Measurements from ENCODE around the gene MRPS10.

The MRPS10 gene

DNA sequence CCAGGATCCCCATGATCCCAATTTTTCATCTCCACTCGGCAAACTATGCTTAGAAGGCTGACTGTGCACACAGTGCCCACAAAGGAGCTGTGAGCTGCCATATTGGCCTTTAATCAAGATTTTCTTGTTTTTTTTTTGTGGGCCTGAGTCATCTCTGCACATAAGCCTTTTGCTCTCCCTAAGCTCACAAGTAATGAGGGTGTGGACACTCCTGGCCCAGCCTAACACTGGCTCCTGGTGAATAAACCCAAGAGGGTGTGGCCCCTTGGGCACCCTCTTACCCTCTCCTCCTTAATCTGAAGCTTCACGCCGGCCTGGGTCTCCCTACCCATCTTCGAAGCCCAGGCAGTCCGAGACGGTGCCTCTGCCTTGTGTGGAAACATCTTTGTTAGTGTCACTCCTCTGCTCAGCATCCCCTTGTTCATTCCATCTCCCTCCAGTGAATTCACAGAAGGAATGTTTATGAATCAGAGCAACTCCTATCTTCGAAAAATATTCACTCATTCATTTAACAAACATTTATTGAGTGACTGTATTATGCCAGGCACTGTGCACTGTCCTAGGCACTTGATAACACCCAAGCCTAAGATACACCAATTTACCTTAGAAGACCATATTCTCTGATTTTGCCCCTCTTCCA lies 22.2 kb upstream of the MRPS10 start:
- H3K4me1 ChIP-seq = no peaks in the 10 kb centered on the region
- no peaks in the 10 kb centered on the region for H3K27me3 ChIP-seq (ENCODE audit: control insufficient read depth, insufficient read depth, low read length)
- H2AFZ ChIP-seq = no peak overlapping the region
- H3K9ac ChIP-seq = no peak overlapping the region
- H3K27ac ChIP-seq = no peak overlapping the region
- H3K36me3 ChIP-seq (ENCODE audit: control insufficient read depth, insufficient read depth, low read length) = no peaks in the 10 kb centered on the region
- H3K9me3 ChIP-seq (ENCODE audit: control insufficient read depth, low read length) = no peaks in the 10 kb centered on the region
- TF ChIP-seq CTCF (IDR thresholded peaks at IDR 0.05) = no peak
- no peak overlapping the region for H3K4me3 ChIP-seq (ENCODE audit: low read depth, low read length)
- no peak overlapping the region for H3K4me2 ChIP-seq (ENCODE audit: low read length)
- H3K79me2 ChIP-seq = no peaks in the 10 kb centered on the region

DNA sequence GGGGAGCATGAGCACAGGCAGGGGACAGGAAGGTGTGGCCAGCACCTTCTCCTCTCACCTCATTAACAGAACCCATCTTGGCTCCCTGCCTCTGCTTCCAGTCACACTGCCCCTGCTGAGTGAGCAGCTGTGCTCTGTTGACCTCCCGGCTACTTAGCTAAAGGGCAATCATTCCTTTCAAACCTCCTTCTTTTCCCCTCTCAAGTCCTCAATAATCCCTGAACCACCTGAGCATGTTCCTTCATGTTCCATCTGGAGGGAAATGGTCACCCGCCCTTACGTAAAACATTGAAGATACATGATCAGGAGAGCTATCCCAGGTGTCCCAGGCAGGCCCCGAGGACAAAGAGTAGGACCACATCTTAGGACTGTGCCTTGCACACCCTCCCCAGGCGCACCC lies 21.7 kb upstream of the MRPS10 start:
- Histone ChIP-seq H3K4me3 (ENCODE audit: low read depth, low read length) (no peak overlapping the region), H3K9ac (no peak overlapping the region), H3K4me1 (no peaks in the 10 kb centered on the region), H3K4me2 (ENCODE audit: low read length) (no peak overlapping the region), H3K36me3 (ENCODE audit: control insufficient read depth, insufficient read depth, low read length) (no peaks in the 10 kb centered on the region), H3K79me2 (no peaks in the 10 kb centered on the region), H2AFZ (no peak overlapping the region), H3K9me3 (ENCODE audit: control insufficient read depth, low read length) (no peaks in the 10 kb centered on the region), H3K27me3 (ENCODE audit: control insufficient read depth, insufficient read depth, low read length) (no peaks in the 10 kb centered on the region), H3K27ac (no peak overlapping the region)
- TF ChIP-seq CTCF (IDR thresholded peaks at IDR 0.05) = no peak

DNA sequence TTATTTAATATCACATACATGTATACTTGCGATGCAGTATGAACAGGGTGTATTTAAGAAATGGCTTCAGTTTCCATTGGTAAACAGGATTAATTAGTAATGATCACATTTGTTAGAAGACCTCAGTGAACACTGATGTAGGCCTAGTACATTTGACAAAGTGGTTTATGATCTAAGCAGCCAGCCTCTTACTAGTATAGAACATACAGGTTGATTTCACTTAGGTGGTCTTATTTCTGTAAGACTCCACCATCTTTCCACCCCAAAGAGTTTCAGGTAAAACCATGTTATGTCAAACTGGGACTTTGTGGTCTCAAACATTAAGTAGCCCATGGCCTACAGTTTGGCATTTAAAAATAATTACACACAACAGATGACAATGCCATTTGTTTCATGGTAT lies 20.2 kb upstream of the MRPS10 start:
- H3K9ac ChIP-seq = no peak overlapping the region
- no peak for TF ChIP-seq CTCF (IDR thresholded peaks at IDR 0.05)
- H3K4me1 ChIP-seq = no peaks in the 10 kb centered on the region
- no peaks in the 10 kb centered on the region for H3K79me2 ChIP-seq
- H3K27me3 ChIP-seq (ENCODE audit: control insufficient read depth, insufficient read depth, low read length) = no peaks in the 10 kb centered on the region
- no peak overlapping the region for H3K4me2 ChIP-seq (ENCODE audit: low read length)
- no peak overlapping the region for H2AFZ ChIP-seq
- H3K36me3 ChIP-seq (ENCODE audit: control insufficient read depth, insufficient read depth, low read length) = no peaks in the 10 kb centered on the region
- H3K9me3 ChIP-seq (ENCODE audit: control insufficient read depth, low read length) = no peaks in the 10 kb centered on the region
- H3K27ac ChIP-seq = no peak overlapping the region
- H3K4me3 ChIP-seq (ENCODE audit: low read depth, low read length) = no peak overlapping the region

DNA sequence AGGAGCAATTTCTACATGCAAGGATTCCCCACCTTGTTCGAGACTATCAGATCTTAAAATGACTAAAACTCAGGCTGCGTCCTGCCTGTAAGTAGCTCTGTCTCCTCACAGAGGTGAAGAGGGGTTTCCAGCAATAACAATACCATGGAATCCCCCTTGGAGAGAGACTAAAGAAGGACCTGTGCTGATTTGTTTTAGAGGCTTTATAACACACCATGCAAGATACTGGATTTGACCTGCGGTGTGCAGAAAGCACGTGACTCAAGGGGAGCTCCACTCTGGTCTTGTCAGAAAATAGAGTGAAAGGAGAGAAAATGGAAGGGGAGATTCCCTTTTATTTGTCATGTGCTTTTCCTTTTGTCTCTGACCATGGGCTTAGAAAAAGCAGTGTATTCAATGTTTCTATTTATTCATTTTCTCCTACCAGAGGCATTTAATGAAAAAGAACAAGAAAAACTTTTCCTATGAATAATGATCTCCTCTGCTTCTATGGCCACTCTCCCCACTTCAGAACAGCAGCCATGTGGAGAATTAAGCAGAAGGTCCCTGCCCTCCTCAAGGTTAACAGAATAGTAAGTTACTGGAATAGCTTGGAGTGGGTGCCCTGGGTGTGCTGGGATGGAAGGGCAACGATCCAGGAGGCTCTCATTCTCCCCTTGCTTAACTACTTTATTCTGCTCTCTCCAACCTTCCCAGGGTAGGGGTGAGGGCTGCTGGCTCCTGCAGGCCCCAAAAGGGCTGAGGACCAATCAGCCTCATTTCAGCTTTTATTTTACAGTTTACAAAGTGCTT lies 19.2 kb upstream of the MRPS10 start:
- no peak overlapping the region for H3K9ac ChIP-seq
- H2AFZ ChIP-seq = no peak overlapping the region
- no peak for TF ChIP-seq CTCF (IDR thresholded peaks at IDR 0.05)
- H3K27ac ChIP-seq = no peak overlapping the region
- H3K79me2 ChIP-seq = no peaks in the 10 kb centered on the region
- H3K9me3 ChIP-seq (ENCODE audit: control insufficient read depth, low read length) = no peaks in the 10 kb centered on the region
- H3K4me1 ChIP-seq = no peaks in the 10 kb centered on the region
- H3K27me3 ChIP-seq (ENCODE audit: control insufficient read depth, insufficient read depth, low read length) = no peaks in the 10 kb centered on the region
- no peak overlapping the region for H3K4me3 ChIP-seq (ENCODE audit: low read depth, low read length)
- no peak overlapping the region for H3K4me2 ChIP-seq (ENCODE audit: low read length)
- H3K36me3 ChIP-seq (ENCODE audit: control insufficient read depth, insufficient read depth, low read length) = no peaks in the 10 kb centered on the region

All from parathyroid adenoma (tissue), 2 donors.